ENCODE results near the gene HAPLN2.

- no peak for TF ChIP-seq POLR2A (IDR thresholded peaks at IDR 0.05)
- no peak for TF ChIP-seq CTCF (IDR thresholded peaks at IDR 0.05)
Observed at GRCh38 chr1:156652131-156652991, 33.1 kb downstream of the HAPLN2 start.

Data from adrenal gland (tissue), 5 donors.